ENCODE data around the gene GALNT14. TPM values are rescaled to one million over a fixed set of nuclear protein-coding genes. Genes with fewer than 3 reads are reported as not detected.

The GALNT14 gene
- total and polyA plus RNA-seq, 10 of the 15 experiments (the other 5 are each of a cell fraction or from before 2014, with no cell fraction given), result 3.7 to 17.8 (median 6.0) TPM

DNA sequence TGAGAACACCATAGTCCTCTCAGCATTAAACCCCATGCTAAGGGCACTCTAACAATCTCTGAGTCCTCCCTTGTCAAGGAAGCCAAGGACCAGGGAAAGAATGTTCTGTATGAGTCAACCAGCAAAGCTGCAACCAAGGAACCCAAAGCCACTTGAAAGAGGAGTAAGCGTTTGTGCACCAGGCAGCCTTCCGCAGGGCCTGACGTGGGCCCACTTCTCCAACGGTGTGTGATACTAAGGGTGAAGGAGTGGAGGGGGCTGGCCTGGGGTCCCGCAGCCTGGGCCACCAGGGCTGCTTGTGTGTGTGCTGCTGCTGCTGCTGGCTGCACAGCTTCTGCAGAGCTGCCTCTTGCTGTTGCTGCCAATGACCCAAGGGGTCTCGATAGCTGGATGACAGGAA, 30.1 kb upstream of the GALNT14 start:
- SMC1A ChIA-PET (ENCODE audit: uncharacterized antibody, unreplicated experiment), result interaction anchor here (0.8 to 6.3 kb wide), 6 partner anchors 12 to 1004 kb away, joined by 3 to 71 read pairs (median 4); no protein-coding TSS in a partner anchor
- no peaks in the 10 kb centered on the region for H3K4me1 ChIP-seq (ENCODE audit: control insufficient read depth, insufficient read depth, low read length)
- WGBS (ENCODE audit: insufficient coverage, insufficient replicate concordance, low lambda C conversion rate, missing lambda C conversion rate), result 33% methylated on average over 6 of the region's 6 CpGs

DNA sequence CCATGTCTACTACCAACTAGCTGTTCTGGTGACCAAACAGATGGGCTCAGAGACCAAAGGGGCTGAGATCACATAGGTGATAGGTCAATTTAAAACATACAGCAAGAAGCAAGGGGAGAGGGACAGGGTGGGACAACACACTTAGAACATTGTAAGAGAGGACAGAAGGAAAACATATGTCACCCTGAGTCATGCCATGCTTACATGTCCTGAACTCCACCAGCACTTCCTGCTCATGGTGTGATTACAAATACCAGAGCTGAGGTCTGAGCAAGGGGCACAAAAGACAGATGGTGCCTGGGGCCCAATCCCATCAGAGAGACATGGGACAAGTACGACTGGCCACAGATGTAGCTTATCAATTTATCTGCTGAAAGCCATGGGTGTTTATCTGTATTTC, 28.7 kb upstream of the GALNT14 start:
- Histone ChIP-seq H3K4me1 (ENCODE audit: control insufficient read depth, insufficient read depth, low read length) (no peaks in the 10 kb centered on the region), H3K79me2 (ENCODE audit: control insufficient read depth, insufficient read depth, low read length) (no peaks in the 10 kb centered on the region), H3K4me2 (ENCODE audit: control insufficient read depth, insufficient read depth) (no peak overlapping the region), H3K27ac (ENCODE audit: control insufficient read depth, insufficient read depth) (no peak overlapping the region), H2AFZ (ENCODE audit: control insufficient read depth, low read depth, low read length) (no peak overlapping the region), H4K20me1 (ENCODE audit: control insufficient read depth, insufficient read depth) (no peaks in the 10 kb centered on the region), H3K27me3 (replicated peaks in 1 of 2; ENCODE audit: control insufficient read depth in 2 of 2, insufficient read depth in 2 of 2, low read length in 1 of 2) (0 out of 4 replicates have a peak, but pooled peaks cover 0 to under 1% of the 10 kb centered on the region in 2 experiments), H3K4me3 (no peak overlapping the region), H3K9me3 (replicated peaks; ENCODE audit: control insufficient read depth, insufficient read depth, low read length) (no peaks in the 10 kb centered on the region), H3K36me3 (ENCODE audit: control insufficient read depth in 2 of 2, insufficient read depth in 2 of 2, low read length in 1 of 2) (no peaks in the 10 kb centered on the region), H3K9ac (ENCODE audit: control insufficient read depth, insufficient read depth, low read length) (no peak overlapping the region)
- TF ChIP-seq NBN (IDR thresholded peaks at IDR 0.05) (no peak), GATAD2B (conservative IDR thresholded peaks at IDR 0.05; ENCODE audit: low read depth) (no peak)
- intact Hi-C loops (cut with micrococcal nuclease; ENCODE audit: unreplicated experiment) (no loop called here), in situ Hi-C loops (cut with MboI) (loop anchor here (5.0 to 25.0 kb wide), 3 partner anchors 302 to 1005 kb away; no protein-coding TSS in a partner anchor)
- no peak for DNase-seq (ENCODE audit: low read depth, low spot score)
- RAD21 ChIA-PET (ENCODE audit: unreplicated experiment), result interaction anchor here (0.7 to 5.8 kb wide), 3 partner anchors 34 to 454 kb away, joined by 3 to 103 read pairs (median 62); no protein-coding TSS in a partner anchor
- CTCF ChIA-PET, result interaction anchor here (0.7 to 9.0 kb wide), 5 partner anchors 15 to 454 kb away, joined by 3 to 165 read pairs (median 4); no protein-coding TSS in a partner anchor
- BruUV-seq (replicated peaks), result no TSS peak
- no peak for ATAC-seq
- FAIRE-seq, result no peak
- 24% methylated on average over 1 of the region's 1 CpG for WGBS (ENCODE audit: insufficient coverage, insufficient replicate concordance, low lambda C conversion rate, missing lambda C conversion rate)
- SMC1A ChIA-PET (ENCODE audit: uncharacterized antibody, unreplicated experiment), result interaction anchor here (0.9 kb wide), 2 partner anchors 304 to 455 kb away, joined by 3 read pairs; no protein-coding TSS in a partner anchor
- POLR2A ChIA-PET, result no interaction called here

More for the DNA sequence above, 30.1 kb upstream of the GALNT14 start:
- BruUV-seq (replicated peaks), result no TSS peak
- Histone ChIP-seq H3K27me3 (replicated peaks in 1 of 2; ENCODE audit: control insufficient read depth in 2 of 2, insufficient read depth in 2 of 2, low read length in 1 of 2) (no peaks in the 10 kb centered on the region), H3K9me3 (replicated peaks; ENCODE audit: control insufficient read depth, insufficient read depth, low read length) (no peaks in the 10 kb centered on the region), H4K20me1 (ENCODE audit: control insufficient read depth, insufficient read depth) (no peaks in the 10 kb centered on the region), H3K27ac (ENCODE audit: control insufficient read depth, insufficient read depth) (no peak overlapping the region), H2AFZ (ENCODE audit: control insufficient read depth, low read depth, low read length) (no peak overlapping the region), H3K9ac (ENCODE audit: control insufficient read depth, insufficient read depth, low read length) (no peak overlapping the region), H3K79me2 (ENCODE audit: control insufficient read depth, insufficient read depth, low read length) (no peaks in the 10 kb centered on the region), H3K4me2 (ENCODE audit: control insufficient read depth, insufficient read depth) (no peak overlapping the region), H3K4me3 (no peak overlapping the region), H3K36me3 (ENCODE audit: control insufficient read depth in 2 of 2, insufficient read depth in 2 of 2, low read length in 1 of 2) (no peaks in the 10 kb centered on the region)
- intact Hi-C loops (cut with micrococcal nuclease; ENCODE audit: unreplicated experiment), result no loop called here
- in situ Hi-C loops (cut with MboI), result loop anchor here (5.0 to 25.0 kb wide), 3 partner anchors 303 to 1006 kb away; no protein-coding TSS in a partner anchor
- CTCF ChIA-PET, result interaction anchor here (0.7 to 9.0 kb wide), 4 partner anchors 94 to 455 kb away, joined by 3 to 165 read pairs (median 66); no protein-coding TSS in a partner anchor
- no peak for TF ChIP-seq PAX5 (IDR thresholded peaks at IDR 0.05; ENCODE audit: borderline replicate concordance, low read depth, low read length)
- no peak for ATAC-seq
- RAD21 ChIA-PET (ENCODE audit: unreplicated experiment), result interaction anchor here (0.7 to 5.8 kb wide), 5 partner anchors 101 to 455 kb away, joined by 3 to 103 read pairs (median 4); no protein-coding TSS in a partner anchor
- FAIRE-seq, result no peak
- POLR2A ChIA-PET, result no interaction called here
- DNase-seq (ENCODE audit: low read depth, low spot score), result no peak
